ENCODE measurements around the gene WDFY4. TPM values are rescaled to one million over a fixed set of nuclear protein-coding genes. Genes with fewer than 3 reads are reported as not detected.

WDFY4 gene
- polyA plus RNA-seq, 1 of the 3 experiments (the other 2 are of a cell fraction): not detected

DNA sequence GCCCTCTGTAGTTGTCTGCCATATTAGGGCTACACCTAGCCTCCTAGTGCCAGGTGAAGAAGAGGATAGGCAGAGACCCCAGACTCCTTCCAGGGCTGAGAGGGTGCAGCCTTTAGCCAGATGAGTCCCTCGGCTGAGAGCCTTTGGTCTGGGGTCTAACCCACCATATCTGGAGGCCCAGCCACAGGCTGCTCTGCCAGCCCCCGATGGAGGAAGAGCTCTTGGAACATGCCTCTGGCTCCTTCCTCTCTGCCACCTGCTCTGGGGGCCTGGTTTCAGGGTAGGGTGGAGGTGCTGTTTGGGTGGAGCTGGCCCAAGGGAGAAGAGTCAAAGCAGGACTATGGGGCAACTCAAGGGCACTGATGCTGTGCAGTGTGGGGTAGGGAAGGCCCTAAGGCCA is 253.6 kb downstream of the WDFY4 start (continued):
- TF ChIP-seq, protein P1, sequence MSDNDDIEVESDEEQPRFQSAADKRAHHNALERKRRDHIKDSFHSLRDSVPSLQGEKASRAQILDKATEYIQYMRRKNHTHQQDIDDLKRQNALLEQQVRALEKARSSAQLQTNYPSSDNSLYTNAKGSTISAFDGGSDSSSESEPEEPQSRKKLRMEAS (IDR thresholded peaks at IDR 0.05; ENCODE audit: low read depth): no peak
- TF ChIP-seq CHD2 (IDR thresholded peaks at IDR 0.05; ENCODE audit: low read length, partially characterized antibody) (no peak), JUND (IDR thresholded peaks at IDR 0.05) (no peak), TAF1 (IDR thresholded peaks at IDR 0.05; ENCODE audit: borderline replicate concordance, low read depth, low read length) (no peak), GATA2 (CRISPR knock-in tag; IDR thresholded peaks at IDR 0.05) (no peak)

DNA sequence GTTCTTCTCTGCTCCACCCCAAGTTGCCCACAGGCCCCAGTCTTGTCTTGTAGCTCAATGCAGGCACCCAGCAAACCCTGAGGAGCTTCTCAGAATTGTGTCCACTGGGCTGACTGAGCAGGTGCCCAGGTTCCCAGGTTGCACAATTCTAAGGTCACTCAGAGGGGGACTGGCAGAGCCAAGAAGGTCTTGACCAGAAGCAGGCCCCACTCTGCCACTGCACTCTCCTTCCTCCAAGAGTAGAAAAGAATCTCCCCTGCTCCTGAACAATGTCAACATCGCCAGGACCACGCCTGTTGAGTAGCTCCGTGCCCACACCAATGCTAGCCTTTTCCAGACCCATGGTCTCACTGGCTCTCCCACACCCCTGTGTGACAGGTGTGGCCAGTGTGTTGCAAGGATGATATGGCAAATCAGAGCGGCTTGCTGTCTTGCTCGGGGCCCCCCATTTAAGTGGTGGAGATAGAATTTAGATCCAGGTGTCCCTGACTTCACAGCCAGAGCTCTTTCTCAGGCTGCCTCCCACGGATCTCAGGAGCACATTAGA is 254.4 kb downstream of the WDFY4 start:
- Histone ChIP-seq H3K27ac (ENCODE audit: low read depth in 2 of 2, low read length in 1 of 2) (no peak overlapping the region), H3K79me2 (ENCODE audit: insufficient read depth) (no peaks in the 10 kb centered on the region), H3K9me3 (no peaks in the 10 kb centered on the region), H2AFZ (ENCODE audit: low read depth) (no peak overlapping the region), H3F3A (replicated peaks; ENCODE audit: insufficient read depth) (no peaks in the 10 kb centered on the region), H3K4me2 (no peak overlapping the region), H3K4me1 (ENCODE audit: control insufficient read depth in 1 of 2, insufficient read depth in 2 of 2, low read depth in 1 of 2, low read length in 1 of 2) (peaks cover 0 to 2% of the 10 kb centered on the region in 2 experiments; a peak in 1 of 4 replicates), H3K9me2 (no peaks in the 10 kb centered on the region), H3K4me3 (ENCODE audit: low read depth in 2 of 2, low read length in 1 of 2) (no peak overlapping the region), H4K20me1 (ENCODE audit: insufficient read depth) (no peaks in the 10 kb centered on the region), H3K36me3 (replicated peaks in 1 of 2; ENCODE audit: control insufficient read depth in 1 of 2, insufficient read depth in 2 of 2, low read length in 1 of 2) (no peaks in the 10 kb centered on the region), H3K9ac (no peak overlapping the region), H3K27me3 (ENCODE audit: insufficient read depth) (no peaks in the 10 kb centered on the region)
- DNase-seq: no peak
- CTCF ChIA-PET: interaction anchor here (2.6 kb wide), 1 partner anchor 283 kb away, joined by 10 read pairs; no protein-coding TSS in a partner anchor
- 9% methylated on average over 4 of the region's 6 CpGs for WGBS (ENCODE audit: low lambda C conversion rate)
- POLR2A ChIA-PET: no interaction called here
- TF ChIP-seq GATA2 (CRISPR knock-in tag; IDR thresholded peaks at IDR 0.05): no peak
- TF ChIP-seq NFIC (IDR thresholded peaks at IDR 0.05; ENCODE audit: borderline replicate concordance): no peak
- TF ChIP-seq TCF12 (IDR thresholded peaks at IDR 0.05): no peak
- TF ChIP-seq, protein P1 (IDR thresholded peaks at IDR 0.05; ENCODE audit: low read depth): no peak
- no peak for TF ChIP-seq ELF1 (IDR thresholded peaks at IDR 0.05)
- TF ChIP-seq RAD21 (IDR thresholded peaks at IDR 0.05; ENCODE audit: low read length): no peak
- no peak for TF ChIP-seq EZH2phosphoT487 (IDR thresholded peaks at IDR 0.05; ENCODE audit: borderline replicate concordance, low read depth)
- no peak for TF ChIP-seq RFX5 (IDR thresholded peaks at IDR 0.05; ENCODE audit: low read length)
- TF ChIP-seq EP300 (IDR thresholded peaks at IDR 0.05; ENCODE audit: borderline replicate concordance in 1 of 2, low read depth in 1 of 2, low read length in 1 of 2): no peak
- TF ChIP-seq, protein P2, sequence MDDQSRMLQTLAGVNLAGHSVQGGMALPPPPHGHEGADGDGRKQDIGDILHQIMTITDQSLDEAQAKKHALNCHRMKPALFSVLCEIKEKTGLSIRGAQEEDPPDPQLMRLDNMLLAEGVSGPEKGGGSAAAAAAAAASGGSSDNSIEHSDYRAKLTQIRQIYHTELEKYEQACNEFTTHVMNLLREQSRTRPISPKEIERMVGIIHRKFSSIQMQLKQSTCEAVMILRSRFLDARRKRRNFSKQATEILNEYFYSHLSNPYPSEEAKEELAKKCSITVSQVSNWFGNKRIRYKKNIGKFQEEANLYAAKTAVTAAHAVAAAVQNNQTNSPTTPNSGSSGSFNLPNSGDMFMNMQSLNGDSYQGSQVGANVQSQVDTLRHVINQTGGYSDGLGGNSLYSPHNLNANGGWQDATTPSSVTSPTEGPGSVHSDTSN (IDR thresholded peaks at IDR 0.05): no peak
- TF ChIP-seq SIN3A (IDR thresholded peaks at IDR 0.05; ENCODE audit: borderline replicate concordance, low read depth, low read length): no peak
- TF ChIP-seq RXRA (IDR thresholded peaks at IDR 0.05; ENCODE audit: borderline replicate concordance, low read depth): no peak
- no peak for TF ChIP-seq GABPA (IDR thresholded peaks at IDR 0.05; ENCODE audit: low read depth)
- TF ChIP-seq, protein P3, sequence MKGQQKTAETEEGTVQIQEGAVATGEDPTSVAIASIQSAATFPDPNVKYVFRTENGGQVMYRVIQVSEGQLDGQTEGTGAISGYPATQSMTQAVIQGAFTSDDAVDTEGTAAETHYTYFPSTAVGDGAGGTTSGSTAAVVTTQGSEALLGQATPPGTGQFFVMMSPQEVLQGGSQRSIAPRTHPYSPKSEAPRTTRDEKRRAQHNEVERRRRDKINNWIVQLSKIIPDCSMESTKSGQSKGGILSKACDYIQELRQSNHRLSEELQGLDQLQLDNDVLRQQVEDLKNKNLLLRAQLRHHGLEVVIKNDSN (IDR thresholded peaks at IDR 0.05; ENCODE audit: borderline replicate concordance, low read depth): no peak
- TF ChIP-seq POLR2AphosphoS5 (IDR thresholded peaks at IDR 0.05; ENCODE audit: low read depth, low read length): no peak
- no peak for TF ChIP-seq MXI1 (IDR thresholded peaks at IDR 0.05; ENCODE audit: low read depth, low read length)
- no peak for TF ChIP-seq JUND (IDR thresholded peaks at IDR 0.05)
